Stimulated activated naive CD8-positive, alpha-beta T cell treated with anti-CD3 and anti-CD28 coated beads, Interleukin-15, Interleukin-2, amounts not matched to agents 100 U/mL and 50 U/mL, for 24 hours (primary cell): ENCODE measurements around the gene CD300LG.
"Not testable (repeated sequence)": the region's sequence is repeated elsewhere in the genome, so short reads cannot be mapped to it uniquely, and the experiment has no call there.

Experiments used
- ATAC-seq: fragments of 150-1000 bp; cut with Tn5 transposase; one replicate; pipeline ENCODE4 v1.10.0; 2021
- DNase-seq: peaks from one replicate; pipeline ENCODE4 v3.0.0; 2021

Gene CD300LG

DNA sequence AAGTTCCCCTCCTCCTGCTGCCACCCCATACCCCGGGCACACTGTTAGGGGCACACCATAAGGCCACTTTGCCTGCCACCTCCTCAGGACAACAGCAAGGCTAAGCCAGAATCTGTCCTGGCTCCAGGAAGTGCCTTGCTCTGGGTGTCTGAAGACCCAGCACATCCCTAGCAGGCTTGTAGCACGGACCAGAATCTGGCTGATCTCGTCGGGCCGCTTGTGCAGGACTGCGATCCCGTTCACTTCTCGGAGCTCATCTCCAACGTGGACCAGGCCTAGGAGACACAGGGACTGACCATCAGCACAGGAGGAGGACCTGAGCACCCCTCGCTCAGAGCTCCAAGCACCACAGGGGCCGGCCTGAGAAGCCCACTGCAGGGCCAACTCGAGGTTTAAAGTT lies 21.4 kb upstream of the CD300LG start:
- no peak for ATAC-seq
- no peak for DNase-seq

DNA sequence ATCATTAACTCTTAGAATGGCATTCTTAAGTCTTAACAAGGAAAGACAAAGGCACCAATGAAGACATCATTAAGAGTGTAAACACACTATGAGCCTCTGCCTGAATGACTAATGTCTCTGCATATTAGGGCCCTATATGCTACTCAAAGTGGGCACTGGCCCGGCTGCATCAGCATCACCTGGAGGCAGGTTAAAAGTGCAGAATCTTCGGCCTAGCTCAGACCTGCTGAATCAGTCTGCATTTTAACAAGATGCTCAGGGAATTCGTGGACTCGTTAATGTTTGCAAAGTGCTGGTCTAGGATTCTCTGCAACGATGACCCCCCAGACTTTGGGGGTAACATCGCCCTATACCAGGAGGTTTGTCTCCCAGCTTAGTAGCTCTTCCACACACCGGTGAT lies 20.8 kb upstream of the CD300LG start:
- DNase-seq = no peak
- ATAC-seq = no peak

DNA sequence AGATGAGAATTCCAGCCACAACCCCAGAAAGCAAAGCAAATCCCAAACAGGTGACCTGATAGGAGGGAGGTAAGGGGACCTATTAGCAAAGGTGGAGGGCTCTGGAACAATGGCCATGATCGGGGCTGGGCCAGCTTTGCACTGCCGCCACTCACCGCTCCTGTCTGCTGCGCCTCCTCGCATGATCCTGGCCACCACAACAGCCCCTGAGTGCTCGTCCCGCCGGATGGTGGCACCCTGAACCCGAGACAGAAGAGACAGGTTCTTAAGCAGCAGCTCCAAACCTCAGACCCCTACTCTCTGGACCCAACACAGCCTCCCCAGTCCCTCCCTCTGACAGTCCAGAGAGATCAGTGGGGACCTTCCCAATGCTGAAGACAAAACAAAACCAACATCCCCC lies 19.4 kb upstream of the CD300LG start:
- ATAC-seq = no peak
- DNase-seq = no peak

DNA sequence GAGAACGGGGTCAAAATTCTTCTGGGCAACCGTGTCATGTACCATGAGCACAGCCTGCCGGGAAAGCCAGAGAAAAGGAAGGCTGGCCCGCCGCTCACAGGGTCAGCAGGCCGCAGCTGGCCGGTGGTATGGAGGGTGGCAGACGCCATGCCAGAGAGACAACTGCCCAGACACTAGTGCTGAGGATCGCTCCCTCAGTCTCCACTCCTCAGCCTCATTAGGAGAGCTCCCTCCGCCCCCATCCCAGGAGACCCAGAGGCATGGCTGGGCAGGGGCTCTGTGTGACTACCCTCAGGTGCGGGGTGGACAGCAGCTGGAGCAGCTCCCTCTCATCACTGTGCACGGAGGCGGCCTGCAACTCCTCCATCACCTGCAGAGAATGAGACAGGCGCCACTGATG lies 17.2 kb upstream of the CD300LG start:
- no peak for ATAC-seq
- DNase-seq = no peak

DNA sequence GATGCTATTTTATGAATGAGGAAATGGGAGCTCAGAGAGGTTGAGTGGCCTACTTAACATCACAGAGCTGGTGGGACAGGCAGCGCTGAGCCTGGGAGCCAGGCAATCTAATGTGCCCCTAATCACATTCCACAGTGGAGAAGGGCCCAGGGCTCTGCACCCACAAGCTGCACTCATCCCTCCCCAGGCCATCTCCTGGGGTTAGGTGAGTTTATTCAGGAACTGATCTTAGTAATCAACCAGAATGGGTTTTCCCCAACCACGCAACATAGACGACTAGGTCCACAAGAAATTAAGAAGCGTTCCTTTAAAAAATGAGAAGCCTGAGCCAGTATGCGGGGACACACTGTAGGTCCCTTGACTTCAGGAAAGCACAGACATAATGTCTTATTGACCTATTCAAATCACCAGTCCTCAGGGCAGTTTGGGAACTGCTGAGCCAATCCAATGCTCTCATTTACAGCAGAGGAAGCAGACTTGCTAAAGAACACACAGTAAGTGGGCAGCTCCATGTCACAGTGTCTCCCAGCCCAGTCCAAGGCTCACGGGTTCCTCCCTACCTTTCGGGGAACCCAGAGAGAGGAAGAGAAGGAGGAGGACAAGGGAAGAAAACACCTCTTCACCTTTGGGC lies 16.4 kb upstream of the CD300LG start:
- ATAC-seq = peak; percentile 42
- peak; percentile 12 for DNase-seq

DNA sequence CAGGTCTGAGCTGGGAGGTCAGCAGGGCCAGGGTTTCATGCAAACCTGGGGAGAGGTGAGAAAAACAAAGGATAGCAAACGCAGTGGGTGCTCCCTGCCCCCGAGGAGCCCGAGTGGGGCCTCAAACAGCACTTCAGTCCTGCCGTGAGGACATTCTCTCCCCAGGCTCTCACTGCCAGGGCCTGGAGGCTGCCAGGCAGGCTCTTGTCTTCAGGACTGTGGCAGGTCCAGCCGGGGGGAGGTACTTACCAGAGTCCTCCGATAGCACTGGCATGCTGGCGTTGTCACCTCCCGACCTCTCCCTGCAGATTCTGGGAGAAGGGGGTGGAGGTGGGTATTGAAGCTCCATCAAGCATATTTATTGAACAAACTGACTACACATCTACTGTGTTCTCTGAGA lies 15.3 kb upstream of the CD300LG start:
- no peak for ATAC-seq

DNA sequence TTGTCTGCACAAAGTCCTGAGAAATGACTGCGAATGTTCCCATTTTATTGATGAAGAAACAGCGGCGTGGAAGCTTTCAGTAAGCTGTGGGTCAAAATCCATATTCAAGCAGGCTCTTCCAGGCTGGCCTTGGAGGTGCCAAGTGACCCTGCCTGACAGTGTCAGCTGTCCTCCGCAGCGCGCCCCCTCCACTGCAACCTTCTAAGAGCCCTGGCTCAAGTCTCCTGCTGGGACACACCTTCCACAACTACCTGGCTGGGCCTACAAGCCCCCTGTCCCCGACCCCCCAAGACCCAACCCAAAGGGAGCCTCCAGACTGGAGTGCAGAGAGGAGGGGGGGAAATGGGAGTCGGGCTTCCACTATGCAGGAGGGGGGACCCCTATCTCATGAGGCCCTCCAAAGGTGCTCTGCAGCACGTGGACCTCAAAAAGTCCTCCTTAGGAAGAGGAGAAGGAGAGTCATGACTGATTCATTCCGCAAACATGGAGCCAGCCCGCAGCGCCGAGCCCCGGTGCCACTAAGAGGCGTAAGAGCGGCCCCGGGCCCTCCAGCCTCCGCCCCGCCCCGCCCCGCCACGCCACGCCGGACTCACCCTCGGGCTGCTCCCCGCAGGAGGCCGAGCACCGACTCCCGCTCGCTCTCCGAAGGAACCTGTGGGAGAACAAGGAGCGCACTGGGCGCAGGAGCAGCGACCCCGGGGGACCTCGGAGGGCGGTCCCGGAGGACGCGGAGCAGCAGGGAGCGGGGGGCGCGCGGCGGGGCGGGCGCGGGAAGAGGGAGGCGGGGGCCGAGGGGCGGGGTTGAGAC lies 14.6 kb upstream of the CD300LG start:
- DNase-seq (peak; percentile 30), ATAC-seq (peak; percentile 34)

More for the DNA sequence above, 15.3 kb upstream of the CD300LG start:
- no peak for DNase-seq

DNA sequence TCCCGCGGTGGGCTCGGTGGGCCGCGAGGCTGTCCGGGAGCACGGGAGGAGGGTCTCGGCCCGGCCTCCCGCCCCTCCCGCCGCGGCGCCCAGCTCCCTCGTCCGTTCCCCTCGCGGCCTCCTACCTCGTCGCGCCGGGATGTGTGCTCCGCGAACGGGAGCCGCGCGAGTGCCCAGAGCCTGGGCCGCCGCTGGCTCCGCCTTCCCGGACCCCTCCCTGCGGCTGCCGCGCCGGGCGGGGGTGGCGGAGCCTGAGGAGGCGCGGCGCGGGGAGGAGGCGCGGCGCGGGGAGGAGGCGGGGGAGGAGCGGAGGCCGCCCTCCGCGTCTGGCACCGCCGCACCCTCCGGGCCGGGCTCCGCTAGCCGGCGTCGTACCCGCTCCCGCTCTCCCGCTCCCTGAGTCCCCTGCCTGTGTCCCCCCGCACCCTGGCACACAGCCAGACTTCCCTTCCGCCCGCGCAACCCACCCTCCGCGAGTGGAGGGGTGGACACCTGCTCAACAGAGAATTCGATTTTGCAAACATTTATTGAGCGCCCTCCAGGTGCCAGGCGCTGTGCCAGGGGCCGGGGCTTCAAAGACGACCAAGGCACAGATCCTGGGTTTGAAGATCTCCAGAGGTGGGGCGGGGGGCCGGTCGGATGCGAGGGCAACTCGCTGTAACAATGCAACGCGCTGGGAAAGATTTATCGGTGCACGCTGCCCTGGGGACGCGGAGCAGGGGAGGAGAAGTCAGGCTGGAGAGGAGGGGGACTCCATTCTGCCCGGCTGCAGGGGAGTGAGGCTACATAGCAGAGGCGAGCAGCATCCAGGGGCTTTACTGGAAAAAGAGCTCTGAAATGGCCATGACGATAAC lies 13.8 kb upstream of the CD300LG start, which contains the start of gene MPP3:
TSS of gene MPP3 (minus strand) at position 171 of the 854 bp plus-strand sequence. CDS start 1,240 bp downstream, outside the sequence.
- ATAC-seq (peak; percentile 50), DNase-seq (peak; percentile 40)

DNA sequence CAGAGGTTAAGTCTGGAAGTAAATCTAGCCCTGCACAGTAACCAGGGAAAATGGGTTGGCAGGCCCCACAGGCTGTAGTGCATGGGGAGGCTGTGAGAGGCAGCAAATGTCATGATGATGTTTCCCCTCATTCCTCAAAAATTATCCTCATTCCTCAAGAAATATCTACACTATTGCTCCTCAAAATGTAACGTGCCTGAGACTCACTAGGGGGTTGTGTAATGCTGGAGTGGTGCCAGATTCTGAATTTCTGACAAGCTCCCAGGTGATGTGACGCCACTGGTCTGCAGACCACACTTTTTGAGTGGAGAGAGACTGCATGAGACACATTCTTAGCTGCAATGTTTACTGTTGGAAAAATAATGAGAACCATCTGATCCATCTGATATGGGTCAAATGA lies 12.9 kb upstream of the CD300LG start:
- no peak for DNase-seq
- no peak for ATAC-seq

DNA sequence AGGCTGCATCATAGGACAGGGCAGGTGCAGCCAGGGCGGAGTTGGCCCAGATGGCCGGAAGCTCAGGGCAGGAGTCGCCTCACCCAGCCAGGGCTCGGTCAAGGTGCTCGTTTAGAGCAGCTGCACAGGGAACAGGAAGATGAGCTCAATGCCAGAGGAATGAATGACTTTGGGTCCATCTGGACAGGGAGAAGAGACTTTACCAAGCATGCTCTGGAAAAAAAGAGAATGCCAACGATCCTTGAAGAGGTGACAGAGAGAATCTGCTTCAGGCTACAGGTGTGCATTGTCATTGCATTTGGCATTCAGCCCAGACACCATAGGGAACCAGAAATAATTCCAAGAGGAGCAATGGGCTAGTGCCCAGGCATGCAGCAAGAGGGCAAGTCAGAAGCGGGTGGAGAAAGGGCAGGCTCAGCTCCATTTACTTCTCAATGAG lies 7.3 kb upstream of the CD300LG start:
- ATAC-seq = no peak
- no peak for DNase-seq

DNA sequence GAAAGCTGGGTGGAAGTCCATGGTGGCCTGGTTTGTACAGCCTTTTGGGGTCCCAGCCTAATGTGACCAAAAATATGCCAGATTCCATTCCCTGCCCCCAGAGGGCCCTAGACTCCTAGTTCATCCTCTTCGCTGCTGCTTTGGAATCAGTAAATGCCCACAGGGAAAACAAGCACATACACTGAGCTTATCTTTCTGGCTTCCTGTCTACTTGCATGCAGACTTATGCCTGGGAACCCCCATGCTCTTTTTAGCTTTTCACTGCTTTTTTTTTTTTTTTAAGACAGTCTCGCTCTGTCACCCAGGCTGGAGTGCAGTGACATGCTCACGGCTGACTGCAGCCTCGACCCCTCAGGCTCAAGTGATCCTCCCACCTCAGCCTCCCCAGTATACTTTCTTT lies 6.2 kb upstream of the CD300LG start:
- DNase-seq = no peak
- no peak for ATAC-seq

DNA sequence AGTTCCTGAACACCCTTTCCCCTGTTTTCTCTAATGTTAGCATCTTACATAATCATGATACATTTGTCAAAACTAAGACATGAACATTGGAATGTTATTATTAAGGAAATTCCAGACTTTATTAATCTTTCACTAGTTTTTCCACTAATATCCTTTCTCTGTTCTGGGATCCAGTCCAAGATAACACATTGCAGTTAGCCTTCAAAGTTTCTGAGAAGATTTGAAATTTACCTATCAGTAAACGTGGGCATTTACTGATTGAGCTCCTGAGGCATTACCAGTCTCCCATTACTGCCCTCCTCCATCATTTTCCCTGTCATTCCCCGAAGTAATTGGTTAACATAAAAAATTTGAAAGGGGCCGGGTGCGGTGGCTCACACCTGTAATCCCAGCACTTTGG lies 5.7 kb upstream of the CD300LG start:
- no peak for DNase-seq
- ATAC-seq = no peak

DNA sequence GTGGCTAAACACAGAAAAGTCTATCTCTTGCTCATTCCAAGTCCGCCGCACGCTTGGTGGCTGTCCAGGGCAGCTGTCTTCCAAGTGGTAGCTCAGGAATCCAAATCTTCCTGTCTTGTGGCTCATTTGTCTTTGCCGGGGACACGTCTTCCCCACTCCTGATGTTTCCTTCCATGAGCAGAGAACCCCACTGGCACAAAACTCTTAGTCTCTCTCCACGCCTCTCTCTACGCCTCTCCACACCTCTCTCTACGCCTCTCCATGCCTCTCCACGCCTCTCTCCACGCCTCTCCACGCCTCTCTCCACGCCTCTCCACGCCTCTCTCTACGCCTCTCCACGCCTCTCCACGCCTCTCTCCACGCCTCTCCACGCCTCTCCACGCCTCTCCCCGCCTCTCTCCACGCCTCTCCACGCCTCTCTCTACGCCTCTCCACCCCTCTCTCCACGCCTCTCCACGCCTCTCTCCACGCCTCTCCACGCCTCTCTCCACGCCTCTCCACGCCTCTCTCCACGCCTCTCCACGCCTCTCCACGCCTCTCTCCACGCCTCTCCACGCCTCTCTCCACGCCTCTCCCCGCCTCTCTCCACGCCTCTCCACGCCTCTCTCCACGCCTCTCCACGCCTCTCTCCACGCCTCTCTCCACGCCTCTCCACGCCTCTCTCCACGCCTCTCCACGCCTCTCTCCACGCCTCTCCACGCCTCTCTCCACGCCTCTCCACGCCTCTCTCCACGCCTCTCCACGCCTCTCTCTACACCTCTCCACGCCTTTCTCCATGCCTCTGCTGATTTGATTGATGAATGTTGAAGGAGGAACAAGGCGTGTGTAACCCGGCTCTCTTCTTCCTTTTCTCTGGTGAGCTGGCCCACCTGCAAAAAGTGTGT lies 4.6 kb upstream of the CD300LG start:
- not testable (repeated sequence) for DNase-seq, ATAC-seq

DNA sequence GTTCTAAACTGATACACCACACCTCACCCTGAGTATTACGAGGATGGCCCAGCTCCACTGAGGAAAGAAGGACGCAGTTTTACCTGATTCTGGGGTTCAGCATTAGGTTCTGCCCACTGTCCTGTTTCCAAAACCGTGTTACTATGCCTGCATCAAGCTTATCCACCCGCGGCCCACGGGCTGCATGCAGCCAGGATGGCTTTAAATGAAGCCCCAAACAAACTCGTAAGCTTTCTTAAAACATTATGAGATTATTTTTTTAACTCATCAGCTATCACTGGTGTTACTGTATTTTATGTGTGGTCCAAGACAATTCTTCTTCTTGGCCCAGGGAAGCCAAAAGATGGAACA lies 4.0 kb upstream of the CD300LG start:
- DNase-seq (no peak), ATAC-seq (no peak)

DNA sequence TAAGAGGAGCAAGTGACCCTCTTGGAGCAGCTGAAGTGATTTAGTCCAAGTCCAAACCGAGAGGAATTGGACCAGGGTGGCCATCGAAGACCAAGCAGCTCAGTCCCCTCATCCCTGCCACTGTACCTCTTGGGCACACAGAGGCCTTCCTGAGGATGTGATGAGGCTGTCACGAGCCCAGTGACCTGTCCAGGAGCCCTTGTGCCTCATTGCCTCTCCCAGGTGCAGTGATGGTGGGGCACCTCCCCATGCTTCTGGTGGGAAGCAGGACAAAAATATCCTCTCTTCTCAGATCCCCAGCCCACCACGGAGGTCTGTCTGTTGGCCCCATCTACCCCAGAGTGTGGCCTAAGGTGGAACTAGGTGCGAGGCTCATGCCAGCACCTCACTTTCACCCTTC lies 2.7 kb upstream of the CD300LG start:
- no peak for DNase-seq
- ATAC-seq = no peak

DNA sequence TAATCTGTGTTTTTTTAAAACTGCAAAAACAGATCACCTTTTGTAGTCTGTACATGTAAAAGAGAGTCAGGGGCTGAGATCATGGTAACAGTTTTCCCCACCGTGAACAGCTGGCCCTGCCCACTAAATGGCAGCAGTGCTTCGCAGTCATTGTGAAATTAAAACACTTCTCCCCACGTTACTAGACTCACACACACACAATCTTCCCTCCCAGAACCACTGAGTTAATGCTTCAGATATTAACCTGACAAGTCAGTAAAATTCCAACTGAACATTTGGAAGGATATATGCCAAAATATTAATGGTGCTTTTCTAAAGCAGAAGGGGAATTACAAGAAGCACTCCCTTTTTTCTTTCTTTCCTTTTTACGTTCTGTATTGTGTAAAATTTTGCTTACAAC lies 1.2 kb upstream of the CD300LG start:
- ATAC-seq = no peak

DNA sequence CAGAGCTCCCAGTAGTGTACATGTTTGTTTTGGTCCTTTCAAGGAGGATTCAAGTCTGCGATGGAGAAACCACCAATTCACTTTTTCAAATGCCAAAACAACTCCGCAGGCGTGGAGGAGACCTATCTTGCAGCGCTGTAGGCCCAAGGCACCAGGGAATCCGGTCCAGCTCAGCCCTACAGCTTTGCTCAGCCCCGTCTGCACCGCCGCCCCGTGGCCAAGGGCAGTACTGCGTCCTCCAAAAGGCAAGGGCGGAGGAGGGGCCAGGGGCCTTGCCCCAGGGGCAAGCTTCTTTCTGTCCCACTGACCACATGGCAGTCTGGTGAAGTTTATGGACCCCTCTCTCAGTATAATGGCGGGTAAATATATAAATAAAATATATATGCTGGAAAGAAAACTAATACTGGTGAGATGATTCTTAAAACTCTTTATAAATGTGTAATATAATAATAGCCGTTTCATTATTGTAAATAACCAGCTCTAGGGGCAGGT lies 709 bp upstream of the CD300LG start:
- DNase-seq (peak; percentile 90), ATAC-seq (peak; percentile 97)

More for the DNA sequence above, 1.2 kb upstream of the CD300LG start:
- DNase-seq = no peak

DNA sequence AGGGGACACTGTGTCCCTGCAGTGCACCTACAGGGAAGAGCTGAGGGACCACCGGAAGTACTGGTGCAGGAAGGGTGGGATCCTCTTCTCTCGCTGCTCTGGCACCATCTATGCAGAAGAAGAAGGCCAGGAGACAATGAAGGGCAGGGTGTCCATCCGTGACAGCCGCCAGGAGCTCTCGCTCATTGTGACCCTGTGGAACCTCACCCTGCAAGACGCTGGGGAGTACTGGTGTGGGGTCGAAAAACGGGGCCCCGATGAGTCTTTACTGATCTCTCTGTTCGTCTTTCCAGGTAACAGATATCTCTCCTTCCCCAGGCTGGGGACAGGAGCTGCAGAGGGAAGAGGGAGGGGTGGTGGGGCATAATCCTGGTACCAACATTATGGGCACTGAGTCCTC lies 1.6 kb downstream of the CD300LG start:
- ATAC-seq (no peak), DNase-seq (no peak)

DNA sequence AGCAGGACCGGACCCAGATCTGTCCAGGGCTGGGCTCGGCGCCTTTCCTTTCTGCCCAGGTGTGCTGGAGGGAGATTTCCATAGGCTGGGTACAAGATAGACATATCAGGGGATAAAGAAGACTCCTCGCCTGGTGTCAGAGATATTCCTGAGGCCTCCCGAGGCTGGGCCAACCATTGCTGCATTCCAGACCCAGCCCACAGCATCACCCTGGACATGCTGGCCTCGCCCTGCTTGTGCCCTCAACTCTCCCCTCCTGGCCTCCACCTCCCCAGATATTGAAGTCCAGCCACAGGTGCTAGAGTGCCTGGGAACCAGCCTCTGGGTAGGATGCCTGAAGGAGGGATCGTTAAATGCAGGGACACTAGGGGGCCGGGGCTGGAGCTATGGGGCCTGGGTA lies 2.1 kb downstream of the CD300LG start:
- ATAC-seq (no peak), DNase-seq (no peak)

DNA sequence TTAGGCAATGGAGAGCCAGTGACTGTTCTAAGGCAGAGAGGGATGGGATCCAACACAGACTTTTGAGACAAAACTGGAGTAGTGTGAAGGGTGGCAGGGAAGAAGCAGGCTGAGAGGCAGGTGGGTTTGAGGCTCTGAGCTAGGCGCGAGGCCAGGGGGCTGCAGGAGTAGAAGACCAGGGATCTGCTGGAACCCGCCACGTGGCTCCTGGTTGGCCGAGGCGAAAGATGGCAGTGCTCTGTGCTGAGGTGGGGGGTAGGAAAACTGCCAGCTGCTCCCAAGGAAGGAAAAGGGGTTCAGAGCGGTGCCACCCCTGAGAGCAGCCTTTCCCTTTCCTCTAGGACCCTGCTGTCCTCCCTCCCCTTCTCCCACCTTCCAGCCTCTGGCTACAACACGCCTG lies 5.6 kb downstream of the CD300LG start:
- DNase-seq (no peak), ATAC-seq (no peak)

DNA sequence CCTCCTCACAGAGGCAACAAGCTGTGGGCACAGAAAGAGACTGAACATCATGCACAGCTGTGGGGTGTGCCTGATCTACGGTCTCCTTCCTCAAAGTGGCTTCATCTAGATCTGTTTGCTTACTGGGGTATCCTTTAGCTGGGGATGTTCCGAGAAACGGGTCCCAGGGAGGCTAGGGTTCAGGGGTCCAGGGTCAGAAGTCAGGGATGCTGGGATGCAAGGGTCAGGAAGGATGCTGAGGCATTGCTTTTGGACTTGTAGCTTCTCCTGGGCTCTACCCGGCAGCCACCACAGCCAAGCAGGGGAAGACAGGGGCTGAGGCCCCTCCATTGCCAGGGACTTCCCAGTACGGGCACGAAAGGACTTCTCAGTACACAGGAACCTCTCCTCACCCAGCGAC lies 6.6 kb downstream of the CD300LG start:
- DNase-seq = no peak
- no peak for ATAC-seq

DNA sequence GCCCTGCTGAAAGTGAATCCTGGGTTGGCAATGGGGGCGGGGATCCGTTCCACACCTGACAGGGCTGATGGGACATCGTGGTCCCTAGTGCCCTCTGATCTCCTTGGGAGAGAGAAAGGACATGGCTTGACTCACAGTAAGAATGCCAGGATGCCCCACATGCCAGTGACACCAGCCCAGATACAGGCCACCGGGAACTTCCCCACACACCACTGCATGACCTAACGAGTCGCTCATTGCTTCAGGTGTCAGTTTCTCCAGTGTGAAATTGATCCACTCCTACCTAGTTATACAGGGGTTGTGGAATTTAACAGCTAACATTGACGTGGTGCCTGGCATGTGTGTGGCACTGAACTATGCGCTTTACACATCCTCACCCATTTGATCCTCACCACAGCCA lies 7.5 kb downstream of the CD300LG start:
- DNase-seq (no peak), ATAC-seq (no peak)
